Panc1 (cell line): Measurements from ENCODE around the gene AHDC1.

Experiments used
- CTCF ChIP-seq: fragments of 450-650 bp; IDR thresholded peaks from 2 replicates; pipeline ENCODE4 v1.5.1; 2017; ENCODE audit warnings: mild to moderate bottlenecking
- POLR2AphosphoS5 ChIP-seq: IDR thresholded peaks from 2 replicates; pipeline ENCODE4 v1.6.1; 2012; ENCODE audit warnings: mild to moderate bottlenecking, low read depth, low read length, moderate library complexity
- REST ChIP-seq, 2 experiments: IDR thresholded peaks; 2 replicates each; pipeline ENCODE4 v1.6.1; 2011 to 2012; ENCODE audit warnings: low read depth in 2 of 2, control low read depth in 1 of 2, low read length in 1 of 2, mild to moderate bottlenecking in 1 of 2, moderate library complexity in 1 of 2; ENCODE audit not compliant: insufficient read depth in 1 of 2
- SIN3A ChIP-seq: IDR thresholded peaks from 2 replicates; pipeline ENCODE4 v1.6.1; 2012; ENCODE audit warnings: low read depth, mild to moderate bottlenecking, low read length, moderate library complexity, borderline replicate concordance; ENCODE audit not compliant: insufficient read depth
- TCF7L2 ChIP-seq: IDR thresholded peaks from 2 replicates; pipeline ENCODE4 v1.6.1; 2011; ENCODE audit warnings: mild to moderate bottlenecking, low read depth, low read length, inconsistent platforms

GRCh38 chr1:27526569-27527222 lies 77.2 kb downstream of the AHDC1 start:
- TF ChIP-seq CTCF = no peak
- no peak for TF ChIP-seq SIN3A
- no peak for TF ChIP-seq POLR2AphosphoS5
- no peak for TF ChIP-seq REST (IDR thresholded peaks at IDR 0.05; ENCODE audit: insufficient read depth in 1 of 2, low read depth in 2 of 2, low read length in 1 of 2)
- no peak for TF ChIP-seq TCF7L2
